Measurements from ENCODE around the gene LNPEP.

- TF ChIP-seq, protein P1, sequence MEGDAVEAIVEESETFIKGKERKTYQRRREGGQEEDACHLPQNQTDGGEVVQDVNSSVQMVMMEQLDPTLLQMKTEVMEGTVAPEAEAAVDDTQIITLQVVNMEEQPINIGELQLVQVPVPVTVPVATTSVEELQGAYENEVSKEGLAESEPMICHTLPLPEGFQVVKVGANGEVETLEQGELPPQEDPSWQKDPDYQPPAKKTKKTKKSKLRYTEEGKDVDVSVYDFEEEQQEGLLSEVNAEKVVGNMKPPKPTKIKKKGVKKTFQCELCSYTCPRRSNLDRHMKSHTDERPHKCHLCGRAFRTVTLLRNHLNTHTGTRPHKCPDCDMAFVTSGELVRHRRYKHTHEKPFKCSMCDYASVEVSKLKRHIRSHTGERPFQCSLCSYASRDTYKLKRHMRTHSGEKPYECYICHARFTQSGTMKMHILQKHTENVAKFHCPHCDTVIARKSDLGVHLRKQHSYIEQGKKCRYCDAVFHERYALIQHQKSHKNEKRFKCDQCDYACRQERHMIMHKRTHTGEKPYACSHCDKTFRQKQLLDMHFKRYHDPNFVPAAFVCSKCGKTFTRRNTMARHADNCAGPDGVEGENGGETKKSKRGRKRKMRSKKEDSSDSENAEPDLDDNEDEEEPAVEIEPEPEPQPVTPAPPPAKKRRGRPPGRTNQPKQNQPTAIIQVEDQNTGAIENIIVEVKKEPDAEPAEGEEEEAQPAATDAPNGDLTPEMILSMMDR (IDR thresholded peaks at IDR 0.05; ENCODE audit: insufficient read depth, low read length, poor library complexity, severe bottlenecking), result no peak
- no peak for TF ChIP-seq EZH2phosphoT487 (conservative IDR thresholded peaks at IDR 0.05; ENCODE audit: low read length)
These were observed 54.2 kb downstream of the LNPEP start for GRCh38 chr5:96990102-96990501.

Data from SU-DHL-6 (cell line).